HUES48 (cell line): ENCODE results near the gene USP17L27.
"Not testable (repeated sequence)": the region's sequence is repeated elsewhere in the genome, so short reads cannot be mapped to it uniquely, and the experiment has no call there.

ENCODE experiments used
- H3K27ac ChIP-seq: one replicate; pipeline ENCODE4 v1.7.0; 2013; ENCODE audit warnings: low read depth, low read length, inconsistent platforms
- H3K27me3 ChIP-seq: 2 replicates; pipeline ENCODE4 v1.6.1; 2013; ENCODE audit warnings: mild to moderate bottlenecking, low read length; ENCODE audit not compliant: control insufficient read depth, insufficient read depth
- H3K36me3 ChIP-seq: 2 replicates; pipeline ENCODE4 v1.6.1; 2013; ENCODE audit warnings: low read length; ENCODE audit not compliant: control insufficient read depth, insufficient read depth
- H3K4me1 ChIP-seq: 2 replicates; pipeline ENCODE4 v1.6.1; 2013; ENCODE audit warnings: mild to moderate bottlenecking, low read length; ENCODE audit not compliant: control insufficient read depth, insufficient read depth
- H3K4me3 ChIP-seq: 2 replicates; pipeline ENCODE4 v1.5.1; 2013; ENCODE audit warnings: mild to moderate bottlenecking, low read depth, low read length
- H3K9ac ChIP-seq: 2 replicates; pipeline ENCODE4 v1.6.1; 2013; ENCODE audit warnings: mild to moderate bottlenecking, low read depth, low read length, moderate library complexity
- H3K9me3 ChIP-seq: 2 replicates; pipeline ENCODE4 v1.6.1; 2013; ENCODE audit warnings: low read length; ENCODE audit not compliant: control insufficient read depth, insufficient read depth

The USP17L27 gene

DNA sequence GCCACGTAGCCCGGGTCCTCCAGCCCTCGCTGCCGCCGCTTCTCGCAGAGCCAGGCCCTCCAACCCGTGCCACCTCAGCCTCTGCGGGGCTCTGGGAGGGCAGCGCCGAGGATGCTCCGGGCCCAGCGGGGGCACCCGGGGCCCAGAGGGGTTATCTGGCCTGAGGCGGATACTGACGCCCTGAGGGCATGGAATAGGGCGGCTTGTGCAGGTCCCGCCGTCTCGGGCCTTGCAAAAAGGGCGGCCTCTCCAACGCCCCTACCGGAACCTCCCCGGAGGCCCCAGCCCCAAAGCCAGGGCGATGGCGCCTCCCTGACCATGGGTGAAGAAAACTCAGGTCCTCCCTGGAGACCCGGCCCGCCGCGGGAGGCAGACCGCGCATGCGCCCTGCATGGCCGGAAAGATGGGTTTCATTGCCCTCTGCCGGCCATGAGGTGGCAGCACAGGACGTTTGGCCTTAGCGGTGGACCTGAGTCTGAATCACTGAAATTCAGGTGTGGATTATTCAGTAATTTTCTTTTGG, 37.1 kb downstream of the USP17L27 start:
- H3K36me3 ChIP-seq, H3K27ac ChIP-seq, H3K9me3 ChIP-seq, H3K27me3 ChIP-seq, H3K9ac ChIP-seq, H3K4me3 ChIP-seq, H3K4me1 ChIP-seq: not testable (repeated sequence)

DNA sequence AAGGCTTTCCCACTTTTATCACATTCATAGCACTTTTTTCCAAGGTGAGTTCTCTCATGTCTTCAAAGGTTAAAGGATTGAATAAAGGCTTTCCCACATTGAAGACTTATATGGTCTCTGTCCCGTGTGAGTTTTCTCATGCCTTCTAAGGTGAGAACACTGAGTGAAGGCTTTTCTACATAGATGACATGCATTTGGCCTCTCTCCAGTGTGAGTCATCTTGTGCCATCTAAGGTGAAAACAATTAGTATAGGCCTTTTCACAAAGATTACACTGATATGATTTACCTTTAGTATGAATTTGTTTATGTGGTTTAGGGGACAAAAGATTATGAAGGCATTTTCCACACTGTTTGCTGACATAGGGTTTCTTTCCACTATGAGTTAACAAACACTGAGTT, 40.2 kb downstream of the USP17L27 start:
- H3K27me3 ChIP-seq: no peaks in the 10 kb centered on the region
- no peak overlapping the region for H3K9ac ChIP-seq
- H3K36me3 ChIP-seq: no peaks in the 10 kb centered on the region
- H3K27ac ChIP-seq: no peak overlapping the region
- H3K4me1 ChIP-seq: no peaks in the 10 kb centered on the region
- H3K4me3 ChIP-seq: no peak overlapping the region
- no peaks in the 10 kb centered on the region; the same call in 1 of the 2 replicates for H3K9me3 ChIP-seq

GRCh38 chr4:9389001-9389400, 45.1 kb downstream of the USP17L27 start:
- not testable (repeated sequence) for H3K36me3 ChIP-seq, H3K27me3 ChIP-seq, H3K4me3 ChIP-seq, H3K9ac ChIP-seq, H3K27ac ChIP-seq, H3K9me3 ChIP-seq, H3K4me1 ChIP-seq
